IMR-90 (cell line): ENCODE results near the gene PARVB. TPM values are rescaled to one million over a fixed set of nuclear protein-coding genes. Genes with fewer than 3 reads are reported as not detected.

ENCODE experiments used
- ATAC-seq: fragments of 200-7000 bp; cut with Tn5 transposase; 2 replicates; pipeline ENCODE4 v1.9.1; 2020; ENCODE audit warnings: low read depth, mild to moderate bottlenecking, moderate library complexity
- BruUV-seq: library from RNA; stranded (reverse); fragments of 400-500 nt; replicated peaks from 2 replicates; lab custom pipeline; 2021; lab: Mats Ljungman, UMichigan
- CTCF ChIA-PET: fragments of 300-600 bp; formaldehyde crosslinking; extraction: SDS; loops from one replicate; lab custom pipeline; 2021; ENCODE audit warnings: antibody characterized with exemption; lab: Yijun Ruan, JAX
- POLR2A ChIA-PET: fragments of 300-600 bp; sonication (Branson Sonifier 250); formaldehyde crosslinking; loops from one replicate; lab custom pipeline; 2022; ENCODE audit warnings: antibody characterized with exemption; ENCODE audit not compliant: unreplicated experiment; lab: Charles Lee
- DNase-seq: peaks from one replicate; pipeline ENCODE4 v3.0.0; 2013
- H2AFZ ChIP-seq: replicated peaks from 2 replicates; pipeline ENCODE3; 2013; ENCODE audit warnings: low read length, mild to moderate bottlenecking; ENCODE audit not compliant: poor library complexity
- H2AK5ac ChIP-seq: 2 replicates; pipeline ENCODE4 v1.6.1; 2013; ENCODE audit warnings: low read depth, low read length, inconsistent platforms
- H2AK9ac ChIP-seq: replicated peaks from 2 replicates; pipeline ENCODE3; 2013; ENCODE audit warnings: mild to moderate bottlenecking, low read depth, low read length, moderate library complexity; ENCODE audit not compliant: poor library complexity
- H2BK120ac ChIP-seq: 2 replicates; pipeline ENCODE4 v1.6.1; 2013; ENCODE audit warnings: low read depth, low read length, inconsistent platforms
- H2BK15ac ChIP-seq: 3 replicates; pipeline ENCODE4 v1.6.1; 2013; ENCODE audit warnings: low read depth, low read length, inconsistent platforms
- H2BK20ac ChIP-seq: 2 replicates; pipeline ENCODE4 v1.6.1; 2013; ENCODE audit warnings: low read depth, mild to moderate bottlenecking, inconsistent platforms, low read length, moderate library complexity
- H2BK5ac ChIP-seq: 2 replicates; pipeline ENCODE4 v1.6.1; 2013; ENCODE audit warnings: mild to moderate bottlenecking, low read depth, low read length, inconsistent platforms; ENCODE audit not compliant: poor library complexity, severe bottlenecking
- H3K14ac ChIP-seq: replicated peaks from 2 replicates; pipeline ENCODE4 v1.6.1; 2013; ENCODE audit warnings: low read depth, low read length, inconsistent platforms
- H3K18ac ChIP-seq: 2 replicates; pipeline ENCODE4 v1.6.1; 2013; ENCODE audit warnings: low read depth, low read length, control low read depth
- H3K23ac ChIP-seq: 2 replicates; pipeline ENCODE4 v1.6.1; 2013; ENCODE audit warnings: low read depth, low read length, inconsistent platforms
- H3K27ac ChIP-seq: 2 replicates; pipeline ENCODE4 v1.5.1; 2013; ENCODE audit warnings: mild to moderate bottlenecking, control low read depth, low read length; ENCODE audit not compliant: insufficient read depth
- H3K27me3 ChIP-seq: 2 replicates; pipeline ENCODE4 v1.6.1; 2013; ENCODE audit warnings: low read length; ENCODE audit not compliant: control insufficient read depth, insufficient read depth
- H3K36me3 ChIP-seq: 2 replicates; pipeline ENCODE4 v1.6.1; 2013; ENCODE audit warnings: low read length, mixed read lengths; ENCODE audit not compliant: control insufficient read depth, insufficient read depth
- H3K4ac ChIP-seq: 2 replicates; pipeline ENCODE4 v1.6.1; 2013; ENCODE audit warnings: low read depth, low read length, inconsistent platforms
- H3K4me1 ChIP-seq: 2 replicates; pipeline ENCODE4 v1.6.1; 2013; ENCODE audit warnings: low read length, mixed read lengths; ENCODE audit not compliant: control insufficient read depth, insufficient read depth
- H3K4me2 ChIP-seq: 2 replicates; pipeline ENCODE4 v1.6.1; 2013; ENCODE audit warnings: low read depth, mild to moderate bottlenecking, control low read depth, low read length, moderate library complexity
- H3K4me3 ChIP-seq: 2 replicates; pipeline ENCODE4 v1.5.1; 2013; ENCODE audit warnings: low read depth, mild to moderate bottlenecking, control low read depth, low read length, moderate library complexity; ENCODE audit not compliant: insufficient read depth
- H3K56ac ChIP-seq: 2 replicates; pipeline ENCODE4 v1.6.1; 2013; ENCODE audit warnings: low read length, inconsistent platforms; ENCODE audit not compliant: insufficient read depth; ENCODE audit errors: extremely low read depth
- H3K79me1 ChIP-seq, 2 experiments: 2 replicates each; pipeline ENCODE4 v1.6.1; 2013; ENCODE audit warnings: low read length in 2 of 2, inconsistent platforms in 1 of 2, low read depth in 1 of 2
- H3K9ac ChIP-seq: 2 replicates; pipeline ENCODE4 v1.6.1; 2013; ENCODE audit warnings: low read depth, low read length, control low read depth
- H3K9me1 ChIP-seq: 2 replicates; pipeline ENCODE4 v1.6.1; 2013; ENCODE audit warnings: low read length, inconsistent platforms; ENCODE audit not compliant: insufficient read depth
- H3K9me3 ChIP-seq: 2 replicates; pipeline ENCODE4 v1.6.1; 2013; ENCODE audit warnings: low read length; ENCODE audit not compliant: control insufficient read depth, insufficient read depth
- H4K20me1 ChIP-seq: 2 replicates; pipeline ENCODE4 v1.6.1; 2013; ENCODE audit warnings: low read length, inconsistent platforms; ENCODE audit not compliant: insufficient read depth
- H4K5ac ChIP-seq: 2 replicates; pipeline ENCODE4 v1.6.1; 2013; ENCODE audit warnings: mild to moderate bottlenecking, low read depth, low read length, control low read depth
- H4K8ac ChIP-seq, 2 experiments: 2 replicates each; pipeline ENCODE4 v1.6.1; 2013; ENCODE audit warnings: low read depth in 2 of 2, low read length in 2 of 2, control low read depth in 1 of 2, inconsistent platforms in 1 of 2
- H4K91ac ChIP-seq: 2 replicates; pipeline ENCODE4 v1.6.1; 2013; ENCODE audit warnings: low read depth, low read length, inconsistent platforms; ENCODE audit not compliant: insufficient read depth
- ELK1 ChIP-seq: fragments of 150-350 bp; IDR thresholded peaks from 2 replicates; pipeline ENCODE4 v1.6.1; 2016; ENCODE audit warnings: low read depth, mild to moderate bottlenecking, low read length, moderate library complexity, borderline replicate concordance
- NFE2L2 ChIP-seq: fragments of 150-350 bp; IDR thresholded peaks from 2 replicates; pipeline ENCODE4 v1.6.1; 2016; ENCODE audit warnings: low read depth, mild to moderate bottlenecking, low read length
- RAD21 ChIP-seq: IDR thresholded peaks from 2 replicates; pipeline ENCODE4 v1.6.1; 2012; ENCODE audit warnings: low read length, improper control_type of control experiment
- RCOR1 ChIP-seq: IDR thresholded peaks from 2 replicates; pipeline ENCODE4 v1.6.1; 2012; ENCODE audit warnings: mild to moderate bottlenecking, low read length, improper control_type of control experiment; ENCODE audit not compliant: insufficient replicate concordance
- USF2 ChIP-seq: fragments of 150-350 bp; IDR thresholded peaks from 2 replicates; pipeline ENCODE4 v1.6.1; 2017; ENCODE audit warnings: mild to moderate bottlenecking, antibody characterized with exemption, low read length, low read depth
- WGBS, 2 experiments: methylation state at CpG; one replicate each; pipeline versions ENCODE4 v1.1.5 to v1.1.7; 2013; ENCODE audit warnings: missing lambda C conversion rate in 2 of 2; ENCODE audit not compliant: insufficient read length in 1 of 2; ENCODE audit errors: extremely low coverage in 2 of 2; 5-methylcytosine and 5-hydroxymethylcytosine counted together
- dilution Hi-C: fragments of 300-500 bp; cut with HindIII; formaldehyde crosslinking; loops from one replicate; pipeline ENCODE4 v1.14.3; 2018; ENCODE audit warnings: low sequenced_read_pairs; ENCODE audit not compliant: unreplicated experiment
- in situ Hi-C: fragments of 300-500 bp; cut with MboI; formaldehyde crosslinking; loops from 3 replicates; pipeline ENCODE4 v1.14.3; 2019; ENCODE audit warnings: low sequenced_read_pairs, inconsistent platforms, mixed read lengths
- intact Hi-C: fragments of 100-400 bp; cut with micrococcal nuclease; formaldehyde crosslinking; loops from 2 replicates; pipeline ENCODE4 v1.10.0; 2022
- polyA plus RNA-seq, 3 experiments: library from polyadenylated mRNA; depleted of rRNA; stranded (reverse); fragments of >200 nt; gene quantifications; 2 replicates each; pipeline ENCODE4 v1.2.3, GENCODE V29; 2012; ENCODE audit warnings: low replicate concordance in 1 of 3
- total RNA-seq: library from RNA; depleted of rRNA; stranded (reverse); fragments of >200 nt; gene quantifications from 2 replicates; pipeline ENCODE4 v1.2.3, GENCODE V29; 2012

Gene PARVB
- total and polyA plus RNA-seq, 2 of the 4 experiments (the other 2 are of a cell fraction), result 44.3 to 53.9 TPM

DNA sequence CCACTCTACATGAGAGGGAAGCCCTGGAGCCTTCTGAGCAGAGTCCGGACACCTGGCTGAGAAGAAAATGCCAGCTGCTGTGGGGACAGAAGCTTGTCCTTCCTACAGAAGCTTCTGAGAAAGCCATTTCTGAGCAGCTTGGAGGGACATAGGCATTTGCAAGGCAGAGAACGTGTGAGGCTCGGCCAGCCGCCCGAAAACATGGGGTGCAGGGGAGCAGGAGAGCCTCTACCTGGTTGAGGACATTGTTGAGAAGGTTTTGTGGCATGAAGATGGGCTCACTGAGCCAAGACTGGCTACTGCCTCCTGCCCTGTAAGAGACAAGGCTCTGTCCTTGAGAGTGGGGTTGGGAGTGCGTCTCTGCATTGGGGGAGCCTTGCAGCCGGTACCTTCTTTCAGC is 43.5 kb upstream of the PARVB start:
- H3K36me3 ChIP-seq, result peaks cover 57% of the 10 kb centered on the region
- no peaks in the 10 kb centered on the region for H3K9me1 ChIP-seq
- no peak overlapping the region for H3K23ac ChIP-seq
- no peak overlapping the region for H4K8ac ChIP-seq
- no peak overlapping the region for H3K9ac ChIP-seq
- H2BK15ac ChIP-seq, result no peak overlapping the region
- no peak overlapping the region for H2BK120ac ChIP-seq
- H2AK5ac ChIP-seq, result no peak overlapping the region
- no peak overlapping the region for H3K27ac ChIP-seq
- intact Hi-C loops, result no loop called here
- no peaks in the 10 kb centered on the region for H3K4me1 ChIP-seq
- no peak overlapping the region for H2BK20ac ChIP-seq
- no peak overlapping the region for H3K4me2 ChIP-seq
- ChIA-PET CTCF (interaction anchor here (1.9 kb wide), 1 partner anchor 13 kb away, joined by 6 read pairs; no protein-coding TSS in a partner anchor), POLR2A (no interaction called here)
- WGBS, 2 experiments, result 60% methylated on average over 1 of the region's 7 CpGs; no CpG with 5 or more reads in 1 of the 2 experiments
- no peak overlapping the region for H4K5ac ChIP-seq
- no peak overlapping the region for H3K14ac ChIP-seq
- dilution Hi-C loops, result no loop called here
- no peaks in the 10 kb centered on the region; the same call in 1 of the 2 replicates for H4K20me1 ChIP-seq
- no peaks in the 10 kb centered on the region for H3K9me3 ChIP-seq
- no peak overlapping the region for H3K4me3 ChIP-seq
- ATAC-seq, result no peak
- H3K18ac ChIP-seq, result no peak overlapping the region
- no TSS peak for BruUV-seq
- in situ Hi-C loops, result no loop called here
- DNase-seq, result no peak
- H2BK5ac ChIP-seq, result no peak overlapping the region
- no peak overlapping the region for H4K91ac ChIP-seq
- no peak overlapping the region for H3K4ac ChIP-seq
- no peaks in the 10 kb centered on the region for H3K27me3 ChIP-seq
- no peak overlapping the region for H3K56ac ChIP-seq
- no peaks in the 10 kb centered on the region for H3K79me1 ChIP-seq
- no peak overlapping the region for H2AFZ ChIP-seq
- TF ChIP-seq NFE2L2 (no peak), RCOR1 (no peak), RAD21 (no peak), ELK1 (no peak), USF2 (no peak)
- H2AK9ac ChIP-seq, result no peak overlapping the region
